Breast epithelium (tissue), 3 donors: ENCODE data around the gene LHFPL3.

Experiments
- POLR2A ChIP-seq: fragments of 450-650 bp; IDR thresholded peaks from one replicate; pipeline ENCODE4 v1.6.1; 2016; ENCODE audit warnings: antibody characterized with exemption, mild to moderate bottlenecking, moderate library complexity
- POLR2AphosphoS5 ChIP-seq, 3 donors: sonication (generic); formaldehyde crosslinking; IDR thresholded peaks; one replicate each; pipeline ENCODE4 v1.6.1; 2017; ENCODE audit warnings: antibody characterized with exemption in 3 of 3
- TF ChIP-seq, protein P1 (sequence below), 3 donors: fragments of 450-650 bp; IDR thresholded peaks; one replicate each; pipeline ENCODE4 v1.5.1; 2016 to 2017; ENCODE audit warnings: antibody characterized with exemption in 3 of 3, mild to moderate bottlenecking in 3 of 3, moderate library complexity in 3 of 3

DNA sequence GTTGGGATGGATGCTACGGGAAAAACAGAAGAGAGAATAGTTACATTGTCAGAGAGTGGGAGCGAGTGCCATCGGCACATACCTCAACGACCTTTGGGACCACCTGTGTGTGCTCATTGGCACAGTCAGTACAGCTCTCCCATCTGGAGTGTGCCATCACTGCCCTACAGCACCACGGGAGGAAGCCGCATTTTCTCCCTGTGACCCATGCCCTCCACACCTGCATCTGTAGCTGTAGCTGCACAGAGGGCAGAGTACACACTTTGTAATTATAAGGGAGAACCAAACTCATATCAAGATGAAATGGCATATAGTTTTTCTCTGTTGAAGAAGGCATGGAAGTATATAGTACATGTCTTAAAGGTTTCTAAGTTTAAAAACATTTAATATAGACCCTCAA, 207.4 kb downstream of the LHFPL3 start:
- TF ChIP-seq, protein P1, sequence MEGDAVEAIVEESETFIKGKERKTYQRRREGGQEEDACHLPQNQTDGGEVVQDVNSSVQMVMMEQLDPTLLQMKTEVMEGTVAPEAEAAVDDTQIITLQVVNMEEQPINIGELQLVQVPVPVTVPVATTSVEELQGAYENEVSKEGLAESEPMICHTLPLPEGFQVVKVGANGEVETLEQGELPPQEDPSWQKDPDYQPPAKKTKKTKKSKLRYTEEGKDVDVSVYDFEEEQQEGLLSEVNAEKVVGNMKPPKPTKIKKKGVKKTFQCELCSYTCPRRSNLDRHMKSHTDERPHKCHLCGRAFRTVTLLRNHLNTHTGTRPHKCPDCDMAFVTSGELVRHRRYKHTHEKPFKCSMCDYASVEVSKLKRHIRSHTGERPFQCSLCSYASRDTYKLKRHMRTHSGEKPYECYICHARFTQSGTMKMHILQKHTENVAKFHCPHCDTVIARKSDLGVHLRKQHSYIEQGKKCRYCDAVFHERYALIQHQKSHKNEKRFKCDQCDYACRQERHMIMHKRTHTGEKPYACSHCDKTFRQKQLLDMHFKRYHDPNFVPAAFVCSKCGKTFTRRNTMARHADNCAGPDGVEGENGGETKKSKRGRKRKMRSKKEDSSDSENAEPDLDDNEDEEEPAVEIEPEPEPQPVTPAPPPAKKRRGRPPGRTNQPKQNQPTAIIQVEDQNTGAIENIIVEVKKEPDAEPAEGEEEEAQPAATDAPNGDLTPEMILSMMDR (IDR thresholded peaks at IDR 0.05), result no peak
- TF ChIP-seq POLR2A (no peak), POLR2AphosphoS5 (IDR thresholded peaks at IDR 0.05) (no peak)
